NT2/D1 (cell line): ENCODE measurements around the gene SYT15.
"Not testable (repeated sequence)": the region's sequence is repeated elsewhere in the genome, so short reads cannot be mapped to it uniquely, and the experiment has no call there.

ENCODE experiments used
- SUZ12 ChIP-seq: IDR thresholded peaks from 2 replicates; pipeline ENCODE4 v1.6.1; 2011; ENCODE audit not compliant: insufficient read length, insufficient read depth; ENCODE audit errors: extremely low read depth
- YY1 ChIP-seq: IDR thresholded peaks from 2 replicates; pipeline ENCODE4 v1.6.1; 2011; ENCODE audit not compliant: insufficient read length, insufficient read depth

- TF ChIP-seq YY1, SUZ12: not testable (repeated sequence)
Observed at GRCh38 chr10:46630816-46631215, 51.9 kb downstream of the SYT15 start.
